HUES64 (cell line): Measurements from ENCODE around the gene BOD1L1.

Experiments used
- H3K27ac ChIP-seq: 2 replicates; pipeline ENCODE4 v1.7.0; 2013; ENCODE audit warnings: low read depth, low read length, inconsistent platforms
- H3K27me3 ChIP-seq: 2 replicates; pipeline ENCODE4 v1.6.1; 2013; ENCODE audit warnings: mild to moderate bottlenecking, low read length; ENCODE audit not compliant: insufficient read depth
- H3K36me3 ChIP-seq: 2 replicates; pipeline ENCODE4 v1.6.1; 2013; ENCODE audit warnings: mild to moderate bottlenecking, low read length; ENCODE audit not compliant: insufficient read depth
- H3K4me1 ChIP-seq: 2 replicates; pipeline ENCODE4 v1.6.1; 2013; ENCODE audit warnings: mild to moderate bottlenecking, low read length, moderate library complexity; ENCODE audit not compliant: insufficient read depth
- H3K4me3 ChIP-seq: 2 replicates; pipeline ENCODE4 v1.5.1; 2013; ENCODE audit warnings: mild to moderate bottlenecking, low read length, moderate library complexity
- H3K9ac ChIP-seq: 2 replicates; pipeline ENCODE4 v1.6.1; 2013; ENCODE audit warnings: mild to moderate bottlenecking, low read depth, low read length
- H3K9me3 ChIP-seq: 2 replicates; pipeline ENCODE4 v1.6.1; 2013; ENCODE audit warnings: low read depth, low read length; ENCODE audit not compliant: insufficient read depth
- WGBS: fragments of 150-250, 120-280 bp; methylation state at CpG from one replicate; pipeline ENCODE4 v1.1.7; 2013; ENCODE audit warnings: missing lambda C conversion rate; 5-methylcytosine and 5-hydroxymethylcytosine counted together

BOD1L1 gene

DNA sequence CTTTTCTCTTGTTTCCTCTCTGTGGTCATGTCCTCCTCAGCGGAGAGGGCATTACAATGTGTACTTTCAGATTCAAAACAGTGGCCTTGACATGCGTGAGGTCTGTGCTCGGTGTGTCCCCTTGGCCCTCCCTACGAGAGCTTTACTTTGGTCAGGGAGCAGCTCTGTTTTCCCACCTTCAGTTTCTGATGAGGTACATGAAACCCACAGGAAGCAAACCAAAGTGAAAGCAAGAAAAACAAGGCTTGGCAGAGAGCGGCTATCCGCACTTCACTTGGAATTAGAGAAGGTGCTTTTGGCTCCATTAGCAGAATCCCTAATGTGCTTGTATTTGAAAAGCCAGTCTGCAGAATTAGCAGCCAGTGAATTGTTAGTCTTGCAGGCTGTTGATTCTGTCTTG lies 19.5 kb upstream of the BOD1L1 start:
- Histone ChIP-seq H3K27me3 (no peaks in the 10 kb centered on the region), H3K27ac (peak overlapping the region; percentile 15; the same call in 1 of the 2 replicates), H3K36me3 (no peaks in the 10 kb centered on the region), H3K4me3 (no peak overlapping the region), H3K9ac (no peak overlapping the region), H3K4me1 (peaks cover 13% of the 10 kb centered on the region), H3K9me3 (no peaks in the 10 kb centered on the region)
- WGBS = 22% methylated on average over 6 of the region's 6 CpGs

DNA sequence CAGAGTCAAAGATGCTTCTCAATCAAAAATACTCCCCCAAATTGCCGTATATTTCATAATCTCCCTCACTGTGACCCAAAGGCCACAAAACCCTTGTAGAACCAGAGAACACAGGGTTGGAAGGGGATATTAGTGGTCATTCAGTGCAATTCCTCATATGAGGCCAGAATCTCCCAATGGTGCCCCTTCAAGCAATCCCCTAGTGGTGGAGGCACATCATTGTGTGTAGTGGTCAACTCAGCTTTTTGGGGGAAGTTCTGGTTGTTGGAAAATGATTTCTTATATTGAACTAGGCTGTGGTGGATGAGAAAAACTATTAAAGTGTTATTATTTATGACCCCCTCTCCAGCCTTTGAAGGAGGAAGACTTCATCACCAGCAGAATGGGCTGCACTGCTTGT lies 17.6 kb upstream of the BOD1L1 start:
- no peak overlapping the region for H3K4me3 ChIP-seq
- peaks cover 29% of the 10 kb centered on the region for H3K4me1 ChIP-seq
- H3K9ac ChIP-seq = no peak overlapping the region
- no peaks in the 10 kb centered on the region for H3K36me3 ChIP-seq
- WGBS = 100% methylated on average over 1 of the region's 1 CpG
- H3K27ac ChIP-seq = no peak overlapping the region
- H3K27me3 ChIP-seq = no peaks in the 10 kb centered on the region
- no peaks in the 10 kb centered on the region for H3K9me3 ChIP-seq

DNA sequence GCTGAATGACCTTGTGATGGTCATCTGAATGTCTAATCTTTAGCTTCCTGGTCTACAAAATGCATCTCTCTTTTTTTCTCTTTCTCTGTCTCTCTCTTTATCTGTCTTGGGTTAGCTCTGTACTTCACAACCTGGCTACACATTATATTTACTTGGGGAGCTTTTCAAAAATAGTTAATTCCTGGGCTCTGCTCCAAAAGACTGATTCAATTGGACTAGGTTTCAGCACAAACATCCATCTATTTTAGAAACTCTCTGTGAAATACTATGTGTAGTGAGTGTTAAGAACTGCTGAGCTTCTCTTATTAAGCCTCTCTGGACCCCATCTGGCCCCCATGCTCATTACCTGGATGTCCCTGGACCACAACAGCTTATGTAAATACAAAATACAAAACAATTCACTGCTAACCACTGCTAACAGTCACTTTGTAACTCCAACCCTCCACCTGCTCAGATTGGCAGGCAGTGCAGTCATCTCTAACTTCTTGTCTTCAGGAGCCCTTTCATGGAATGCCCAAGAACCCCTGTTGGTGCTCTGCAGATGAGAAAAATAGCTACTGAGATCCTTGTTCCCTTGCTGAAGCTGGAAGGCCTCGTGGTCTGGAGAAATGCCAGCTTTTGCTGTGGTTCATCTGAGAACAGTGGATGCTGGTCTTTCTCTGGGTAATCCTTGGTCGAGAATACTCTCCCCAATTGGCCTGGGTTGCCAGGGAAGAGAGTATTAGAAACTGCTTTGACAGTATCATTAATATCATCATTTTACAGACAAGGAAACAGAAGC lies 14.8 kb upstream of the BOD1L1 start:
- WGBS = 94% methylated on average over 2 of the region's 2 CpGs
- Histone ChIP-seq H3K36me3 (no peaks in the 10 kb centered on the region), H3K27me3 (no peaks in the 10 kb centered on the region), H3K4me1 (peaks cover 34% of the 10 kb centered on the region), H3K4me3 (peak overlapping the region; percentile 23; the same call in 1 of the 2 replicates), H3K9me3 (no peaks in the 10 kb centered on the region), H3K9ac (no peak overlapping the region), H3K27ac (peak overlapping the region; percentile 47; the same call in 1 of the 2 replicates)

DNA sequence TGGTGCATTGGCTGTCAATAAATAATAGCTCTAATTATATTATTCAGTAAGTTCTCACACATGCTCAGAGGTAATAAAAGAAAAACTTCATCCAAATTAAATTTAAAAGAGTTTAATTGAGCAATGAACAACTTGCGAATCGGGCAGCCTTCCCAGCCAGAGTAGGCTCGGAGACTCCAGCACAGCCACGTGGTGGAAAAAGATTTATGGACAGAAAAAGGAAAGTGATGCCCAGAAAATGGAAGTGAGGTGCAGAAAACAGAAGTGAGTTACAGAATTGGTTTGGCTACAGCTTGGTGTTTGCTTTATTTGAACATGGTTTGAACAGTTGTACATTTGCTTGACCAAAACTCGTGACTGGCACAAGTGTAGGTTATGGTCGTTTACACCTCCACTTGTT lies 13.6 kb upstream of the BOD1L1 start:
- H3K4me1 ChIP-seq = peaks cover 27% of the 10 kb centered on the region
- WGBS = 85% methylated on average over 6 of the region's 6 CpGs
- H3K9ac ChIP-seq = no peak overlapping the region
- no peak overlapping the region; the same call in 1 of the 2 replicates for H3K27ac ChIP-seq
- no peaks in the 10 kb centered on the region for H3K36me3 ChIP-seq
- H3K27me3 ChIP-seq = no peaks in the 10 kb centered on the region; the same call in 1 of the 2 replicates
- no peak overlapping the region for H3K4me3 ChIP-seq
- no peaks in the 10 kb centered on the region for H3K9me3 ChIP-seq

DNA sequence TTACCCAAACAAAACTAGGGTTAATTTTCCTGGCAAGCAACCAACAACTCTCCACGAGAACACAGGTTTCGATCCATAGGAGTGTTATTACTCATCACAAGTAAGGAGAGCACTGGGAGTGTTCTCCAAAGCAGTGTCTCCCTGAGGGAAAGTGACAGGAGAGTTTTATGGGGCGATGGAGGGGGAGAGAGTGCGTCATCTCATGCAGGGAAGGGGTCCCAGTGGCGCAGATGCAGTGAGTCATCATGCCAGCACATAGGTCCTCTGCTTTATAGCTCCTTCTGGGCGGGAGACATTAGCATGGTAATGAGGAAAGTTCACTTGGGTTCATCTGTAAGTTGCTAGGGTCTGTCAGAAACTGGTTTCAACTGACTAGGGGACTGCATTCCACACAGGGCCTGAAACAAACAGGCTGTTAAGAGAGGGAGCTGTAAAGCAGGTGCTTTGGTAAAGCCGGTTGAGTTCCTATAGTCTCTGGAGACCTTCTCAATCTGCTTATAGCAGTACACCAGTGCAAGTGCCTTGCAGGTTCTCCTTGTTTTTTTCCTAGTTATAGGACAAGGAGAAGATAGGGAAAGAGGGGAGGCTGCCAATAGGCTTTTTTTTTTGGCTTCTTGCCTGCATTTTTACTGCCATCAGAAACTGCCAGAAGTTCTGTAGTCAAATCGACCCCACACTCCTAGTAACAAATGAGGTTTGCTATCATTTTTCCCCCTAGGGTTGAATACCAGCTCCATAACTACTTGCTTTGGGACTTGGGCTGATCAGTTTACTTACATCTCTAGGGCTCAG lies 12.8 kb upstream of the BOD1L1 start:
- Histone ChIP-seq H3K27me3 (no peaks in the 10 kb centered on the region; the same call in 1 of the 2 replicates), H3K4me1 (peaks cover 27% of the 10 kb centered on the region), H3K9me3 (no peaks in the 10 kb centered on the region), H3K27ac (peak overlapping the region; percentile 57; the same call in 1 of the 2 replicates), H3K36me3 (no peaks in the 10 kb centered on the region), H3K9ac (no peak overlapping the region), H3K4me3 (no peak overlapping the region)
- 44% methylated on average over 8 of the region's 8 CpGs for WGBS

DNA sequence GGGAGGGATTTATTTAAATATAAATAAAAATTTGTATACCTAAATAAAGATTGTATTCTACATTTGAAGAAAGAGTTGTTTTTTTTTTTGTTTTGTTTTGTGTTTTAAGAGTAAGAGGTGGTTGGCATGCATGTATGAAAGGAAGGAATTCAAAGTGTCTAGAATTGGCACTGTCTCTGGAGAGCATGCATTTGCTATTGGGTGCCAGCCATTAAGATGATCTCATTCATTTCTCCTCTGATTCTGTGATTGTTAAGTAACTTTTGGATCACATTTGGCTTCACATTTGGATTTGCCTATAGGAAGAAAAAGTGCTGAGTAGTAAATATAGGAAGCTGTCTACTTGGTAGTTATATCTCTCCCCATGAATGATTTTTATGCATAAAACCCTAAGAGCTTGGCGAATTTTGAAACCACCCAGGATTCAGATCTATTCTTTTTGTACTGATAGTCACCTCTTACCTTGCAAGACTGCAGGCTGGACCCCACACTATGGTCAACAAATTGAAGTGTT lies 7.8 kb upstream of the BOD1L1 start:
- no peaks in the 10 kb centered on the region; the same call in 1 of the 2 replicates for H3K27me3 ChIP-seq
- H3K36me3 ChIP-seq = no peaks in the 10 kb centered on the region
- H3K27ac ChIP-seq = no peak overlapping the region
- no peak overlapping the region for H3K4me3 ChIP-seq
- no peak overlapping the region for H3K9ac ChIP-seq
- peaks cover 8% of the 10 kb centered on the region for H3K4me1 ChIP-seq
- WGBS = 77% methylated on average over 1 of the region's 1 CpG
- no peaks in the 10 kb centered on the region for H3K9me3 ChIP-seq

DNA sequence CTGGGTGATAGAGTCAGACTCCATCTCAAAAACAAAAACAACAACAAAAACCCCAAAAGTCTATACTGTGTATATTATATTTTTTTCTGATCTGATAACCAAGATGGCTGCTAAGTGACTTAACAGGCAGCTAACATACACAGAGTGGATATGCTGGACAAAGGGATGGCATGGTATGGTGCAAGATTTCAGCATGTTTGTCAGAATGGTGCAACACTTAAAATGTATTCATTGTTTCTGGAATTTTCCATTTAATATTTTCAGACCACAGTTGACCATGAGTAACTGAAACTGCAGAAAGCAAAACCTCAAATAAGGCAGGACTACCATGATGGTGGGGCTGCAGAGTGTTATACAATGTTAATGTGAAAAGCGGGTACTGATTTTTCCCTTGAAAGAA lies 6.1 kb upstream of the BOD1L1 start:
- Histone ChIP-seq H3K9ac (no peak overlapping the region), H3K27me3 (no peaks in the 10 kb centered on the region; the same call in 1 of the 2 replicates), H3K9me3 (no peaks in the 10 kb centered on the region), H3K36me3 (no peaks in the 10 kb centered on the region), H3K27ac (no peak overlapping the region), H3K4me3 (no peak overlapping the region), H3K4me1 (no peaks in the 10 kb centered on the region)
- WGBS = 95% methylated on average over 1 of the region's 1 CpG

DNA sequence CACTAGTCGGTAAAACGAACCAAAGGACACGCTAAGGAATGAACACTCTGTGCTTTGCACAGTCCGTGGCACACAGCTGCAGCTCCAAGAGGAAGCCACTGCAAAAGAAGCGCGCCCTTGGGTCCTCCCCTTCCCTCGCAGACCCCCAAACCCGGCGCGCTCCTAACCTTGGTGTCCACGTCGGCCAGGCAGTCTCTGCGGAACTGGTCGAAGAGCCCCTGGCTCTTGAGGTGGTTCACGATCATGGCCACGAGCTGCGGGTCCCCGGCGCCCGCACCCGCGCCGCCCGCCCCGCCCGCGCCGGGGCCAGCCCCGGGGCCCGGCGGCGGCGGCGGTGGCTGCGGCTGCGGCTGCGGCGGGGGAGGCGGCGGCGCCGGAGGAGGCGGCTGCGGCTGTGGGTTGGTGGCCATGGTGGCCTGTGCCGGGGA lies 333 bp downstream of the BOD1L1 start:
- no peaks in the 10 kb centered on the region for H3K27me3 ChIP-seq
- peak overlapping the region; percentile 88 for H3K9ac ChIP-seq
- H3K4me1 ChIP-seq = peaks cover 10% of the 10 kb centered on the region; the same call in 1 of the 2 replicates
- H3K9me3 ChIP-seq = no peaks in the 10 kb centered on the region
- peak overlapping the region; percentile 83; the same call in 1 of the 2 replicates for H3K27ac ChIP-seq
- WGBS = under 1% methylated on average over 45 of the region's 45 CpGs
- H3K36me3 ChIP-seq = peaks cover 2% of the 10 kb centered on the region; the same call in 1 of the 2 replicates
- peak overlapping the region; percentile 92 for H3K4me3 ChIP-seq

DNA sequence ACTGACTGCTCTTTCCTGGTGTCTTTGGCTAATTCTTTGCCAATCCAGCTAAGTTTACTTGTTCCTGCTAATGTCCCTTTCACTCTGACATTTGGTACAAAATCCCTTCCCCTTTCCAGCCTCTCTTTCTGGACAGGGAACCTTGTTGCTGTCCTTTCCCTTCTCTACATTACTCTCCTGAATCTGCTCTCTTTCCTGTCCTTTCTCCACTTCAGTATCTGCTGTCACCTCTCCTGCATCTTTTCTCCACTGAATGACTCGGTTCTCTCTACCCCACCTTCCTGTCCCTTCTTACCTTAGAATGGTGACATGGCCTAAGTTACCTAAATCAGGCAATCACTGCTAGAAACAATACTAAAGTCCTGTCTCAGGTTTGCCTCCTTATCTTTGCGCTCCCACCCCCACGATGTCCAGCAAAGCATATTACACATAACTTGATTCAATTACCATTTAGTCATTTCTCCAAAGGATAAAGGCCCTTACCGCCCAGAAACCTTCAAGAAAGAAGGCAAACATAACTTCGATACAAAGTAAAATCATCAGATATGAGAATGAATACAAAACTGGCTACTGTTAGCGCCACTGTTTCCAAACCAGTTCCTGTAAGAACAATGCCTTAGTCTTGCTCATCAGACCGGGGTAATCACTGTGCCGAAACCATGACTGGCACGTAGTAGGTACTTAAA lies 890 bp downstream of the BOD1L1 start:
- no peaks in the 10 kb centered on the region for H3K9me3 ChIP-seq
- peaks cover 10% of the 10 kb centered on the region; the same call in 1 of the 2 replicates for H3K4me1 ChIP-seq
- peak overlapping the region; percentile 17; the same call in 1 of the 2 replicates for H3K27ac ChIP-seq
- peak overlapping the region; percentile 92 for H3K4me3 ChIP-seq
- 8% methylated on average over 9 of the region's 9 CpGs for WGBS
- H3K9ac ChIP-seq = peak overlapping the region; percentile 86
- H3K27me3 ChIP-seq = no peaks in the 10 kb centered on the region
- peaks cover 2% of the 10 kb centered on the region; the same call in 1 of the 2 replicates for H3K36me3 ChIP-seq

DNA sequence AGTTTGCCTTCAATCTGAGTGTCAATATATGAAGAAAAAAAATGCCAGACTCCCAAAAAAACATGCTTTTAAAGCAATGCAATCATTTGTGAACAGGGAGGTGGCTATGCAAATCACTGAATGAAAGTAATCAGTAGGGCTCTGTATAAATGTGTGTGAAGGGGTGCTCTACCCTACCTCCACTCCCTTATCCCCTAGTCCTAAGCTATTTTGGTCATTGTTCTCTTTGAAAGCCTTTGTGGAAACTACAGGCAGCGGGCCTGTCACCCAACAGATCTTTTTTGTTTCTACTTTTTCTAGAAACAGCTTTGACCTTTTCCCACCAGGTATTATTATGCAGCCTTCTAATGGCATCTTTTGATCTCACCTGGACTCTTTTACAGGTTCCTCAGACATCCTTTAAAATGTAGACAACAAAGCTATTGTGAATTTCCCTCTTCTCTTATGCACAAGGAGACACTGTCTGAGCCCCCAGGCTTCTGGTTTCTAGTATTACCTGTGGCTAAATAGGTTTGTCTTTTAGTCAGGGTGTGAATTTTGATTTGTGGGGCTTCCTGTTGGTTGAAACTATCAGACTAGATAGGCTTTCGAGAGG lies 9.2 kb downstream of the BOD1L1 start:
- 38% methylated on average over 2 of the region's 2 CpGs for WGBS
- peaks cover 61% of the 10 kb centered on the region for H3K36me3 ChIP-seq
- no peak overlapping the region for H3K27ac ChIP-seq
- peaks cover 8% of the 10 kb centered on the region; the same call in 1 of the 2 replicates for H3K4me1 ChIP-seq
- no peaks in the 10 kb centered on the region for H3K9me3 ChIP-seq
- no peak overlapping the region for H3K4me3 ChIP-seq
- no peaks in the 10 kb centered on the region for H3K27me3 ChIP-seq
- no peak overlapping the region for H3K9ac ChIP-seq
